Dermis microvascular lymphatic vessel endothelial cell (primary cell): ENCODE measurements around the gene DGKG. TPM values are rescaled to one million over a fixed set of nuclear protein-coding genes. Genes with fewer than 3 reads are reported as not detected.

Source experiments
- DNase-seq, 2 donors: peaks; one replicate each; pipeline versions ENCODE4 v3.0.0 to v3.0.0-alpha.2; 2010; ENCODE audit warnings: low read depth in 2 of 2
- total RNA-seq: library from RNA; depleted of rRNA; stranded (reverse); fragments of >200 nt; gene quantifications from 2 replicates; pipeline ENCODE4 v1.2.1, GENCODE V29; 2014

DGKG gene
- total RNA-seq, 1 donor from 2014 or later, result 2.2 TPM

- no peak for DNase-seq
Observed at GRCh38 chr3:186210852-186211500, 151.1 kb downstream of the DGKG start.

GRCh38 chr3:186209810-186210752, 152.0 kb downstream of the DGKG start:
- DNase-seq, result no peak

- DNase-seq, result no peak
Observed at GRCh38 chr3:186208296-186208989, 153.6 kb downstream of the DGKG start.

- no peak for DNase-seq
Observed at GRCh38 chr3:186207515-186207914, 154.5 kb downstream of the DGKG start.

- no peak for DNase-seq
Observed at GRCh38 chr3:186200726-186201125, 161.3 kb downstream of the DGKG start.

- no peak for DNase-seq
Observed at GRCh38 chr3:186198442-186198841, 163.6 kb downstream of the DGKG start.

- DNase-seq, result no peak
Observed at GRCh38 chr3:186194451-186194811, 167.6 kb downstream of the DGKG start.

- no peak for DNase-seq
Observed at GRCh38 chr3:186193534-186194450, 168.2 kb downstream of the DGKG start.

- DNase-seq, result no peak
Observed at GRCh38 chr3:186192823-186193222, 169.2 kb downstream of the DGKG start.

GRCh38 chr3:186189492-186189891, 172.5 kb downstream of the DGKG start:
- no peak for DNase-seq

- DNase-seq, result no peak
Observed at GRCh38 chr3:186187401-186188275, 174.4 kb downstream of the DGKG start.

GRCh38 chr3:186185194-186185787, 176.7 kb downstream of the DGKG start:
- DNase-seq, result no peak

GRCh38 chr3:186184021-186184420, 178.0 kb downstream of the DGKG start:
- no peak for DNase-seq

- DNase-seq, result no peak
Observed at GRCh38 chr3:186182850-186183249, 179.2 kb downstream of the DGKG start.

- no peak for DNase-seq
Observed at GRCh38 chr3:186181901-186182300, 180.1 kb downstream of the DGKG start.

- DNase-seq, result no peak
Observed at GRCh38 chr3:186180891-186181481, 181.0 kb downstream of the DGKG start.

GRCh38 chr3:186180151-186180550, 181.9 kb downstream of the DGKG start:
- DNase-seq, result no peak

- DNase-seq, result no peak
Observed at GRCh38 chr3:186178412-186178811, 183.6 kb downstream of the DGKG start.

GRCh38 chr3:186176373-186176990, 185.6 kb downstream of the DGKG start:
- DNase-seq, result no peak
